SK-N-SH treated with all-trans-retinoic acid at 6 μM for 48 hours (cell line): ENCODE measurements around the gene PRF1.

Source experiments
- ARNTL ChIP-seq: fragments of 450-650 bp; formaldehyde crosslinking; IDR thresholded peaks from 2 replicates; pipeline ENCODE4 v1.5.0; 2020; ENCODE audit warnings: low read depth, mild to moderate bottlenecking, moderate library complexity, borderline replicate concordance
- BACH2 ChIP-seq: fragments of 250-450 bp; sonication (Bioruptor Pico); IDR thresholded peaks from 2 replicates; pipeline ENCODE4 v1.9.0; 2021; ENCODE audit warnings: mild to moderate bottlenecking, borderline replicate concordance
- CREB5 ChIP-seq: fragments of 250-450 bp; sonication (Bioruptor Pico); IDR thresholded peaks from 2 replicates; pipeline ENCODE4 v1.5.1; 2020; ENCODE audit warnings: low read depth, mild to moderate bottlenecking, moderate library complexity
- CSDC2 ChIP-seq: fragments of 250-450 bp; sonication (Bioruptor Pico); IDR thresholded peaks from 2 replicates; pipeline ENCODE4 v1.5.0; 2020; ENCODE audit warnings: mild to moderate bottlenecking, moderate library complexity
- ESRRG ChIP-seq: fragments of 250-450 bp; sonication (Bioruptor Pico); IDR thresholded peaks from 2 replicates; pipeline ENCODE4 v1.6.1; 2021; ENCODE audit warnings: mild to moderate bottlenecking
- GLIS3 ChIP-seq: fragments of 250-450 bp; sonication (Bioruptor Pico); IDR thresholded peaks from 2 replicates; pipeline ENCODE4 v1.5.0; 2020; ENCODE audit warnings: mild to moderate bottlenecking, moderate library complexity
- ISL1 ChIP-seq: fragments of 250-450 bp; sonication (Bioruptor Pico); IDR thresholded peaks from 2 replicates; pipeline ENCODE4 v2.1.2; 2022; ENCODE audit warnings: mild to moderate bottlenecking, moderate library complexity
- OSR1 ChIP-seq: fragments of 250-450 bp; sonication (Bioruptor Pico); IDR thresholded peaks from 2 replicates; pipeline ENCODE4 v1.8.0; 2022; ENCODE audit warnings: moderate library complexity, mild to moderate bottlenecking, inconsistent platforms
- RARB ChIP-seq: fragments of 250-450 bp; sonication (Bioruptor Pico); IDR thresholded peaks from 2 replicates; pipeline ENCODE4 v1.8.0; 2021; ENCODE audit warnings: mild to moderate bottlenecking, moderate library complexity
- TSHZ2 ChIP-seq: fragments of 250-450 bp; sonication (Bioruptor Pico); IDR thresholded peaks from 2 replicates; pipeline ENCODE4 v1.5.0; 2020; ENCODE audit warnings: mild to moderate bottlenecking, moderate library complexity
- ZFP3 ChIP-seq: fragments of 250-450 bp; sonication (Bioruptor Pico); IDR thresholded peaks from 2 replicates; pipeline ENCODE4 v1.5.0; 2020; ENCODE audit warnings: mild to moderate bottlenecking, moderate library complexity
- ZFP30 ChIP-seq: fragments of 450-650 bp; formaldehyde crosslinking; IDR thresholded peaks from 2 replicates; pipeline ENCODE4 v1.5.0; 2022; ENCODE audit warnings: mild to moderate bottlenecking, moderate library complexity
- ZNF70 ChIP-seq: fragments of 450-650 bp; formaldehyde crosslinking; IDR thresholded peaks from 2 replicates; pipeline ENCODE4 v1.5.0; 2020; ENCODE audit warnings: mild to moderate bottlenecking, moderate library complexity
- ZNF8 ChIP-seq: fragments of 450-650 bp; formaldehyde crosslinking; IDR thresholded peaks from 2 replicates; pipeline ENCODE4 v1.5.0; 2020; ENCODE audit warnings: mild to moderate bottlenecking, moderate library complexity

- TF ChIP-seq CREB5 = no peak
- no peak for TF ChIP-seq CSDC2 (CRISPR knock-in tag)
- TF ChIP-seq TSHZ2 (CRISPR knock-in tag) = no peak
- TF ChIP-seq ZNF70 (CRISPR knock-in tag) = no peak
- no peak for TF ChIP-seq ZFP3 (CRISPR knock-in tag)
- no peak for TF ChIP-seq ARNTL (CRISPR knock-in tag)
- no peak for TF ChIP-seq ESRRG (CRISPR knock-in tag)
- no peak for TF ChIP-seq GLIS3 (CRISPR knock-in tag)
- TF ChIP-seq OSR1 = no peak
- no peak for TF ChIP-seq ZNF8 (CRISPR knock-in tag)
- no peak for TF ChIP-seq BACH2
- no peak for TF ChIP-seq RARB
- TF ChIP-seq ZFP30 (CRISPR knock-in tag) = no peak
- no peak for TF ChIP-seq ISL1 (CRISPR knock-in tag)
Observed at GRCh38 chr10:70615784-70616522, 13.4 kb upstream of the PRF1 start.
